MCF 10A (cell line): ENCODE results near the gene MRGPRE. TPM values are rescaled to one million over a fixed set of nuclear protein-coding genes. Genes with fewer than 3 reads are reported as not detected.

ENCODE experiments used
- BruUV-seq: library from RNA; stranded (reverse); fragments of 400-500 nt; replicated peaks from 2 replicates; lab custom pipeline; 2021; lab: Mats Ljungman, UMichigan
- CTCF ChIA-PET: fragments of 300-600 bp; sonication (Branson Sonifier 250); formaldehyde crosslinking; extraction: SDS; loops from one replicate; lab custom pipeline; 2021; ENCODE audit warnings: antibody characterized with exemption, inconsistent platforms; lab: Yijun Ruan, JAX
- POLR2A ChIA-PET: fragments of 300-600, 350-650 bp; sonication (Branson Sonifier 250); formaldehyde crosslinking; extraction: SDS; loops from one replicate; lab custom pipeline; 2020; ENCODE audit warnings: antibody characterized with exemption, inconsistent platforms; lab: Yijun Ruan, JAX
- DNase-seq: peaks from one replicate; pipeline ENCODE4 v3.0.0-alpha.2; 2018; ENCODE audit not compliant: unreplicated experiment
- H3K27ac Mint-ChIP-seq: one replicate; pipeline ENCODE4 v1.8.0; 2022; ENCODE audit warnings: mild to moderate bottlenecking, low read depth, mixed read lengths; ENCODE audit not compliant: unreplicated experiment
- H3K27me3 Mint-ChIP-seq: one replicate; pipeline ENCODE4 v1.8.0; 2022; ENCODE audit warnings: mixed read lengths; ENCODE audit not compliant: insufficient read depth, unreplicated experiment
- H3K36me3 Mint-ChIP-seq: one replicate; pipeline ENCODE4 v1.8.0; 2022; ENCODE audit warnings: mild to moderate bottlenecking, moderate library complexity, mixed read lengths; ENCODE audit not compliant: insufficient read depth, unreplicated experiment
- H3K4me1 Mint-ChIP-seq: one replicate; pipeline ENCODE4 v1.8.0; 2022; ENCODE audit warnings: mixed read lengths; ENCODE audit not compliant: insufficient read depth, unreplicated experiment
- H3K4me3 Mint-ChIP-seq: one replicate; pipeline ENCODE4 v1.8.0; 2022; ENCODE audit warnings: mild to moderate bottlenecking, moderate library complexity, mixed read lengths; ENCODE audit not compliant: unreplicated experiment
- H3K9me3 Mint-ChIP-seq: one replicate; pipeline ENCODE4 v1.8.0; 2022; ENCODE audit warnings: mixed read lengths; ENCODE audit not compliant: unreplicated experiment
- intact Hi-C: fragments of 100-400 bp; cut with micrococcal nuclease; formaldehyde crosslinking; loops from 2 replicates; pipeline ENCODE4 v1.14.1; 2022
- total RNA-seq: library from RNA; stranded (reverse); gene quantifications from 2 replicates; pipeline ENCODE4 v1.2.3, GENCODE V29; 2022
- TF ChIP-seq, protein P1 (sequence below): fragments of 200-600 bp; IDR thresholded peaks from one replicate; pipeline ENCODE4 v1.8.0; 2022; ENCODE audit warnings: antibody characterized with exemption, mild to moderate bottlenecking; ENCODE audit not compliant: unreplicated experiment

MRGPRE gene
- total RNA-seq, 1 experiment from 2014 or later = not detected

DNA sequence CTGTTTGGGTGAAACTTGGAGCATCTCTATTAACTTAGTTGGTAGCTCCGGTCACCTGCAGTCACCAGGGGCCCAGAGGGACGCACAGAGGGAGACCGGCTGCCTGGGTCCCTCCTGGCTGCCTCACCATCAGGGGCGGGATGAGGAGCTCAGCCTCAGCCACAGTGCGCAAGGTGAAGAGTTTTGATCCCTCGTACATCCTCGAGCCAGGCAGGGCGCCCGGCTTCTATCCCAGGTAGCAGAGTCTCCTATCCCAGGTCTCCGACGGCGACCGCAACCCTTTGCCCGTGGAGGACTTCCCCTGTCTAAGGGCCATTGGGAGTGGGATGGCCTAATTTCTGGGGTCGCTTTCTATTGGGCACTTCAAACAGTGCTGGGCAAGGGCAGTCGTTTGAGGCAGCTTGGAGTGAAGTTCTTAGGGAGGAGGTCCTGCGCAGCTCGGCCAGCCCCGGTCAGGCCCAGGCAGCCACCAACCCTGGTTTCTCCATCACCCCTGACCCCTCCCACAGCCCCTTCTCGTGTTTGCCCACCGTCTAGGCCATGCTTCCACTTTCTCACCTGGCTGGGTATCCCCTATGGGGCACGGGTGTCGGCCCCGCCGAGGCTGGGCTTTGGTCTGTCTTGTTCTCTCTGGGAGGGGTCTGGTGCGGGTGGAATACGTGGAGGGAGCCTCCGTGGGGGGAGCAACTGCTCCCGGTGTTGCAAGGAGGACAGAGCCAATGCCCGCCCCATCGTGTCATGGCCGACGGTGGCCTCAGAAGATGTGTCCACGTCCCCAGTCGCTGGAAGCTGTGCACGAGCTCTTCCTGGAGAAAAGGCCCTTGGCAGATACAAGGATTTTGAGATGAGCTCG is 10.0 kb downstream of the MRGPRE start:
- CTCF ChIA-PET = interaction anchor here (0.5 to 2.5 kb wide), 4 partner anchors 22 to 186 kb away, joined by 3 to 9 read pairs (median 4); no protein-coding TSS in a partner anchor
- Mint-ChIP-seq H3K4me1 (peaks cover 5% of the 10 kb centered on the region), H3K27ac (no peak overlapping the region), H3K27me3 (peaks cover 69% of the 10 kb centered on the region), H3K36me3 (no peaks in the 10 kb centered on the region), H3K4me3 (no peak overlapping the region), H3K9me3 (no peaks in the 10 kb centered on the region)
- intact Hi-C loops = no loop called here
- POLR2A ChIA-PET = no interaction called here
- DNase-seq = no peak
- TF ChIP-seq, protein P1, sequence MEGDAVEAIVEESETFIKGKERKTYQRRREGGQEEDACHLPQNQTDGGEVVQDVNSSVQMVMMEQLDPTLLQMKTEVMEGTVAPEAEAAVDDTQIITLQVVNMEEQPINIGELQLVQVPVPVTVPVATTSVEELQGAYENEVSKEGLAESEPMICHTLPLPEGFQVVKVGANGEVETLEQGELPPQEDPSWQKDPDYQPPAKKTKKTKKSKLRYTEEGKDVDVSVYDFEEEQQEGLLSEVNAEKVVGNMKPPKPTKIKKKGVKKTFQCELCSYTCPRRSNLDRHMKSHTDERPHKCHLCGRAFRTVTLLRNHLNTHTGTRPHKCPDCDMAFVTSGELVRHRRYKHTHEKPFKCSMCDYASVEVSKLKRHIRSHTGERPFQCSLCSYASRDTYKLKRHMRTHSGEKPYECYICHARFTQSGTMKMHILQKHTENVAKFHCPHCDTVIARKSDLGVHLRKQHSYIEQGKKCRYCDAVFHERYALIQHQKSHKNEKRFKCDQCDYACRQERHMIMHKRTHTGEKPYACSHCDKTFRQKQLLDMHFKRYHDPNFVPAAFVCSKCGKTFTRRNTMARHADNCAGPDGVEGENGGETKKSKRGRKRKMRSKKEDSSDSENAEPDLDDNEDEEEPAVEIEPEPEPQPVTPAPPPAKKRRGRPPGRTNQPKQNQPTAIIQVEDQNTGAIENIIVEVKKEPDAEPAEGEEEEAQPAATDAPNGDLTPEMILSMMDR = no peak
- no TSS peak for BruUV-seq

- no peaks in the 10 kb centered on the region for H3K9me3 Mint-ChIP-seq
- H3K27ac Mint-ChIP-seq = no peak overlapping the region
- H3K36me3 Mint-ChIP-seq = no peaks in the 10 kb centered on the region
- TF ChIP-seq, protein P1 = no peak
- no peak for DNase-seq
- POLR2A ChIA-PET = no interaction called here
- intact Hi-C loops = no loop called here
- no TSS peak for BruUV-seq
- H3K27me3 Mint-ChIP-seq = peaks cover 76% of the 10 kb centered on the region
- H3K4me3 Mint-ChIP-seq = no peak overlapping the region
- CTCF ChIA-PET = interaction anchor here (0.6 to 2.5 kb wide), 4 partner anchors 65 to 187 kb away, joined by 3 to 9 read pairs (median 4); no protein-coding TSS in a partner anchor
- H3K4me1 Mint-ChIP-seq = peaks cover 12% of the 10 kb centered on the region
These were observed 10.7 kb downstream of the MRGPRE start for GRCh38 chr11:3221408-3222002.

GRCh38 chr11:3220521-3221407 is 11.5 kb downstream of the MRGPRE start:
- ChIA-PET POLR2A (no interaction called here), CTCF (interaction anchor here (0.6 to 2.5 kb wide), 3 partner anchors 130 to 372 kb away, joined by 3 to 9 read pairs (median 3); no protein-coding TSS in a partner anchor)
- Mint-ChIP-seq H3K27me3 (peaks cover 82% of the 10 kb centered on the region), H3K4me1 (peaks cover 12% of the 10 kb centered on the region), H3K27ac (no peak overlapping the region), H3K9me3 (no peaks in the 10 kb centered on the region), H3K36me3 (no peaks in the 10 kb centered on the region), H3K4me3 (no peak overlapping the region)
- no TSS peak for BruUV-seq
- DNase-seq = no peak
- intact Hi-C loops = no loop called here
- TF ChIP-seq, protein P1 = no peak
